ENCODE data around the gene GTPBP6.

DNA sequence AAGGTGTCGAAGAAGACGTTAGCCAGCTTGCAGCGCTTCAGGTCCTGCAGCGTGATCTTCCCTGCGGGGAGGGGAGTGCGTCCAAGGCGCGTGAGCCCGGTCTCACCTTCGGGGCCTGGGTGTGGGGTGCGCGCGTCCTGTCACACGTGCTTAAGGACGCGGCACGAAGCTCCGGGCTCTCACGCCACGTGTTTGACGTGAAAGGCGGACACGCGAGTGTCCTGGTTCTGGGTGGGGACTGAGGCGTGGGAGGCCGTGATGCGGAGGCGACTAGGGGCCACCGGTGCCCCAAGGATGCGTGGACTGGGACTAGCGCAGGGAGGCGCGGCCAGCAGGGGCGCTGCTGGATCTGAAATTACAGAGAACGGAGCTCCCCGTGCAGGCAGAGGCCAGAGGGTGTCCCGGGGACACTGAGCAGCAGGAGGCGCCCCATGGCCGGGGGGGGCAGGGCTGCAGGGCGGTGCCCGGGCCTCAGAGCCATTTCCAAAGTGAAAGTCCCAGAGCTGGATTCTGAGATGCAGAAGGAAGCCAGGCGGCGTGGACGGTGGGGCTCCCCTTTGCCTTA, 20.3 kb upstream of the GTPBP6 start:
- TF ChIP-seq, protein P1, sequence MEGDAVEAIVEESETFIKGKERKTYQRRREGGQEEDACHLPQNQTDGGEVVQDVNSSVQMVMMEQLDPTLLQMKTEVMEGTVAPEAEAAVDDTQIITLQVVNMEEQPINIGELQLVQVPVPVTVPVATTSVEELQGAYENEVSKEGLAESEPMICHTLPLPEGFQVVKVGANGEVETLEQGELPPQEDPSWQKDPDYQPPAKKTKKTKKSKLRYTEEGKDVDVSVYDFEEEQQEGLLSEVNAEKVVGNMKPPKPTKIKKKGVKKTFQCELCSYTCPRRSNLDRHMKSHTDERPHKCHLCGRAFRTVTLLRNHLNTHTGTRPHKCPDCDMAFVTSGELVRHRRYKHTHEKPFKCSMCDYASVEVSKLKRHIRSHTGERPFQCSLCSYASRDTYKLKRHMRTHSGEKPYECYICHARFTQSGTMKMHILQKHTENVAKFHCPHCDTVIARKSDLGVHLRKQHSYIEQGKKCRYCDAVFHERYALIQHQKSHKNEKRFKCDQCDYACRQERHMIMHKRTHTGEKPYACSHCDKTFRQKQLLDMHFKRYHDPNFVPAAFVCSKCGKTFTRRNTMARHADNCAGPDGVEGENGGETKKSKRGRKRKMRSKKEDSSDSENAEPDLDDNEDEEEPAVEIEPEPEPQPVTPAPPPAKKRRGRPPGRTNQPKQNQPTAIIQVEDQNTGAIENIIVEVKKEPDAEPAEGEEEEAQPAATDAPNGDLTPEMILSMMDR (IDR thresholded peaks at IDR 0.05): no peak
- TF ChIP-seq POLR2A (IDR thresholded peaks at IDR 0.05) (no peak), EP300 (IDR thresholded peaks at IDR 0.05) (no peak), POLR2AphosphoS5 (IDR thresholded peaks at IDR 0.05) (no peak)

All from gastroesophageal sphincter (tissue), 3 donors.